HepG2 (cell line): ENCODE data around the gene PRICKLE2. TPM values are rescaled to one million over a fixed set of nuclear protein-coding genes. Genes with fewer than 3 reads are reported as not detected.

Experiments
- ATAC-seq: fragments of 200-7000 bp; cut with Tn5 transposase; 3 replicates; pipeline ENCODE4 v1.9.1; 2020; ENCODE audit warnings: mild to moderate bottlenecking, moderate library complexity
- BruUV-seq: library from RNA; stranded (reverse); fragments of 400-500 nt; replicated peaks from 2 replicates; lab custom pipeline; 2021; lab: Mats Ljungman, UMichigan
- CTCF ChIA-PET: fragments of 300-600 bp; formaldehyde crosslinking; extraction: SDS; loops from one replicate; lab custom pipeline; 2021; ENCODE audit warnings: low total read pairs, inconsistent platforms, low intra/inter-chr PET ratio; lab: Yijun Ruan, JAX
- POLR2A ChIA-PET: fragments of 350-600 bp; sonication (Branson Sonifier 250); formaldehyde crosslinking; loops from one replicate; lab custom pipeline; 2020; ENCODE audit warnings: antibody characterized with exemption, inconsistent platforms; lab: Yijun Ruan, JAX
- DNase-seq: peaks from one replicate; pipeline ENCODE4 v3.0.0-alpha.2; 2015; ENCODE audit warnings: low spot score
- FAIRE-seq: peaks from 3 replicates; lab custom pipeline; 2011; peaks lifted over from hg19 to GRCh38; lab: Jason Lieb, UNC
- H2AFZ ChIP-seq: one replicate; pipeline ENCODE4 v1.6.1; 2011; ENCODE audit warnings: low read length, inconsistent platforms
- H3K27ac ChIP-seq: fragments of 300-600 bp; 3 replicates; pipeline ENCODE4 v1.8.0; 2011; ENCODE audit warnings: mixed run types, mild to moderate bottlenecking, mixed read lengths, low read length, inconsistent platforms; ENCODE audit not compliant: insufficient read depth; ENCODE audit errors: extremely low read length
- H3K27me3 ChIP-seq, 2 experiments: fragments of 200-600 bp in 1 of 2; 2 replicates in 1 of 2; 3 replicates in 1 of 2; pipeline versions ENCODE4 v1.6.0 to v1.8.0; 2011; ENCODE audit warnings: low read length in 2 of 2, mild to moderate bottlenecking in 2 of 2, moderate library complexity in 2 of 2, inconsistent platforms in 1 of 2; ENCODE audit not compliant: insufficient read depth in 2 of 2, control insufficient read depth in 1 of 2
- H3K36me3 ChIP-seq, 2 experiments: fragments of 200-600 bp in 1 of 2; replicated peaks in 1 of 2; 2 replicates in 1 of 2; 3 replicates in 1 of 2; pipeline versions ENCODE4 v1.5.1 to v1.8.0; 2011; ENCODE audit warnings: low read length in 2 of 2, inconsistent platforms in 1 of 2; ENCODE audit not compliant: insufficient read depth in 2 of 2, control insufficient read depth in 1 of 2
- H3K4me1 ChIP-seq: 2 replicates; pipeline ENCODE4 v1.5.1; 2012; ENCODE audit warnings: low read length, inconsistent platforms; ENCODE audit not compliant: insufficient read depth
- H3K4me2 ChIP-seq: 2 replicates; pipeline ENCODE4 v1.6.0; 2011; ENCODE audit warnings: low read depth, low read length, inconsistent platforms
- H3K4me3 ChIP-seq, 3 experiments: fragments of 200-600 bp in 1 of 3; sonication (generic), shearing (Covaris generic) in 1 of 3; replicated peaks in 1 of 3; 2 replicates each; pipeline ENCODE4 v1.5.1; 2011 to 2016; ENCODE audit warnings: low read length in 3 of 3, inconsistent platforms in 2 of 3, low read depth in 2 of 3, mild to moderate bottlenecking in 2 of 3, control low read depth in 1 of 3, mixed read lengths in 1 of 3; ENCODE audit not compliant: insufficient read depth in 1 of 3
- H3K79me2 ChIP-seq: one replicate; pipeline ENCODE4 v1.6.1; 2011; ENCODE audit warnings: low read length, inconsistent platforms; ENCODE audit not compliant: insufficient read depth
- H3K9ac ChIP-seq: 2 replicates; pipeline ENCODE4 v1.6.0; 2011; ENCODE audit warnings: mild to moderate bottlenecking, low read depth, low read length, inconsistent platforms; ENCODE audit not compliant: insufficient read depth
- H3K9me3 ChIP-seq: 2 replicates; pipeline ENCODE4 v1.5.1; 2012; ENCODE audit warnings: mild to moderate bottlenecking, low read length
- H4K20me1 ChIP-seq: 2 replicates; pipeline ENCODE4 v1.6.0; 2011; ENCODE audit warnings: inconsistent platforms, mild to moderate bottlenecking, low read length, moderate library complexity; ENCODE audit not compliant: insufficient read depth
- ATF7-NPFF ChIP-seq: sonication (generic); formaldehyde crosslinking; IDR thresholded peaks from 2 replicates; pipeline ENCODE4 v1.8.1; 2023; ENCODE audit warnings: mild to moderate bottlenecking, low read depth, missing genetic modification reagents, moderate library complexity
- FOSL1 ChIP-seq: sonication (generic); formaldehyde crosslinking; IDR thresholded peaks from 2 replicates; pipeline ENCODE4 v1.9.0; 2021; ENCODE audit warnings: missing genetic modification reagents, borderline replicate concordance
- HNRNPUL1 ChIP-seq: fragments of 200-400 bp; formaldehyde crosslinking; IDR thresholded peaks from 2 replicates; pipeline ENCODE4 v1.6.1; 2017; ENCODE audit warnings: low read depth, mild to moderate bottlenecking, low read length, moderate library complexity
- KAT7 ChIP-seq: IDR thresholded peaks from 2 replicates; pipeline ENCODE4 v1.6.1; 2018; ENCODE audit warnings: borderline replicate concordance, missing compliant biosample characterization
- MATR3 ChIP-seq: sonication (generic); formaldehyde crosslinking; IDR thresholded peaks from 2 replicates; pipeline ENCODE4 v1.4.0; 2020; ENCODE audit warnings: missing genetic modification reagents
- MBNL3 ChIP-seq: fragments of 250-450 bp; sonication (Bioruptor Pico); conservative IDR thresholded peaks from 2 replicates; pipeline ENCODE4 v1.8.0; 2022; ENCODE audit warnings: mild to moderate bottlenecking, inconsistent platforms
- MLLT10 ChIP-seq: sonication (generic); formaldehyde crosslinking; IDR thresholded peaks from 2 replicates; pipeline ENCODE4 v1.4.0; 2020; ENCODE audit warnings: missing genetic modification reagents
- PBX2 ChIP-seq: IDR thresholded peaks from 2 replicates; pipeline ENCODE4 v1.6.1; 2016; ENCODE audit warnings: control low read depth
- SAFB2 ChIP-seq: sonication (generic); formaldehyde crosslinking; IDR thresholded peaks from 2 replicates; pipeline ENCODE4 v1.5.1; 2020; ENCODE audit warnings: missing genetic modification reagents, low read depth, mild to moderate bottlenecking, borderline replicate concordance
- SIX1 ChIP-seq: sonication (generic); formaldehyde crosslinking; IDR thresholded peaks from 2 replicates; pipeline ENCODE4 v1.4.0; 2020; ENCODE audit warnings: missing genetic modification reagents, borderline replicate concordance
- SMAD3 ChIP-seq: sonication (generic); formaldehyde crosslinking; IDR thresholded peaks from 2 replicates; pipeline ENCODE4 v1.4.0; 2020; ENCODE audit warnings: missing genetic modification reagents
- TEAD2 ChIP-seq: sonication (generic); formaldehyde crosslinking; IDR thresholded peaks from 2 replicates; pipeline ENCODE4 v1.9.0; 2021; ENCODE audit warnings: missing genetic modification reagents
- ZNF556 ChIP-seq: sonication (generic); formaldehyde crosslinking; IDR thresholded peaks from 2 replicates; pipeline ENCODE4 v1.4.0; 2020; ENCODE audit warnings: mild to moderate bottlenecking, missing genetic modification reagents, borderline replicate concordance
- ZNF737 ChIP-seq: sonication (generic); formaldehyde crosslinking; IDR thresholded peaks from 2 replicates; pipeline ENCODE4 v1.5.0; 2020; ENCODE audit warnings: missing genetic modification reagents, mild to moderate bottlenecking, borderline replicate concordance
- WGBS: methylation state at CpG from one replicate; pipeline ENCODE4 v1.1.6; 2017; ENCODE audit warnings: low lambda C conversion rate; 5-methylcytosine and 5-hydroxymethylcytosine counted together
- in situ Hi-C: cut with HindIII; loops from 2 replicates; pipeline ENCODE4 v1.10.0; 2017; ENCODE audit warnings: low pct_unique_long_range_greater_than_20kb; ENCODE audit not compliant: extremely low pct_ligation_motif_present
- intact Hi-C: fragments of 100-400 bp; cut with micrococcal nuclease; formaldehyde crosslinking; loops from one replicate; pipeline ENCODE4 v1.10.0; 2022; ENCODE audit not compliant: unreplicated experiment
- polyA plus RNA-seq, 8 experiments: library from polyadenylated mRNA; depleted of rRNA in 3 of 8; stranded (reverse) in 7 of 8; unstranded in 1 of 8; fragments of >200 nt; fragmentation: Illumina TruSeq in 4 of 8; extraction: Trizol in 4 of 8; gene quantifications; 2 replicates each; pipeline versions ENCODE4 v1.2.1 to v1.2.3, GENCODE V29; 2011 to 2016; ENCODE audit warnings: low read depth in 4 of 8, missing spikeins in 1 of 8, mixed read lengths in 1 of 8; ENCODE audit not compliant: insufficient read depth in 1 of 8
- total RNA-seq, 5 experiments: library from RNA; depleted of rRNA; stranded (reverse); fragments of >200 nt; fragmentation: Illumina TruSeq; extraction: Trizol; gene quantifications; 2 replicates each; pipeline ENCODE4 v1.2.3, GENCODE V29; 2016; ENCODE audit warnings: low read depth in 1 of 5
- TF ChIP-seq, protein P1 (sequence below): sonication (generic); formaldehyde crosslinking; IDR thresholded peaks from 2 replicates; pipeline ENCODE4 v1.8.1; 2023; ENCODE audit warnings: mild to moderate bottlenecking, missing genetic modification reagents
- TF ChIP-seq, protein P2 (sequence below): IDR thresholded peaks from 2 replicates; pipeline ENCODE4 v1.6.1; 2016

The PRICKLE2 gene
- total and polyA plus RNA-seq, 2 of the 13 experiments (the other 11 are each of a cell fraction or from before 2014, with no cell fraction given) = 0.01 to 0.07 TPM

GRCh38 chr3:64074895-64075679 is 150.2 kb downstream of the PRICKLE2 start (continued):
- TF ChIP-seq PBX2 (CRISPR knock-in tag) = no peak
- TF ChIP-seq HNRNPUL1 = no peak
- TF ChIP-seq ZNF556 (CRISPR knock-in tag) = no peak
- TF ChIP-seq ATF7-NPFF (CRISPR knock-in tag) = no peak
- TF ChIP-seq, protein P1, sequence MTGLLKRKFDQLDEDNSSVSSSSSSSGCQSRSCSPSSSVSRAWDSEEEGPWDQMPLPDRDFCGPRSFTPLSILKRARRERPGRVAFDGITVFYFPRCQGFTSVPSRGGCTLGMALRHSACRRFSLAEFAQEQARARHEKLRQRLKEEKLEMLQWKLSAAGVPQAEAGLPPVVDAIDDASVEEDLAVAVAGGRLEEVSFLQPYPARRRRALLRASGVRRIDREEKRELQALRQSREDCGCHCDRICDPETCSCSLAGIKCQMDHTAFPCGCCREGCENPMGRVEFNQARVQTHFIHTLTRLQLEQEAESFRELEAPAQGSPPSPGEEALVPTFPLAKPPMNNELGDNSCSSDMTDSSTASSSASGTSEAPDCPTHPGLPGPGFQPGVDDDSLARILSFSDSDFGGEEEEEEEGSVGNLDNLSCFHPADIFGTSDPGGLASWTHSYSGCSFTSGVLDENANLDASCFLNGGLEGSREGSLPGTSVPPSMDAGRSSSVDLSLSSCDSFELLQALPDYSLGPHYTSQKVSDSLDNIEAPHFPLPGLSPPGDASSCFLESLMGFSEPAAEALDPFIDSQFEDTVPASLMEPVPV (CRISPR knock-in tag) = no peak
- no peak for TF ChIP-seq MBNL3 (CRISPR knock-in tag)
- TF ChIP-seq SAFB2 (CRISPR knock-in tag) = no peak

DNA sequence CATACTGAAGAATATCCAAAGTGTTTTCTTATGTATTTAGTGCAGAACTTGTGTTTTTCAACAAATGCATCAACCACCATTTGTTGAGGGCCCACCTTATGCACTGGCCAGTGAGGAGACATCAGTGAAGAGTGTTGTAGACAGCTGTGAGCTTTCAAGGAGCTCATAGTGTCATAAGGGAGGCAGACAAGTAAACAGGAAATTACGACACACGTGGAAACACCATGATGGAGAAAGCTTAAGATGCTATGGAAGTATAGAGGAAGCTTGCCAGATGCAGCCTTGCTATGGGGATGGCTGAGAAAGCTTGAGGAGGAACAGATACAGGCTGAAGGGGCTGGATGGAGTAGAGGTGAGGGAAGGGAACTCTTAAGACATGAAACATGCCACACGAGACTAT is 151.2 kb downstream of the PRICKLE2 start:
- Histone ChIP-seq H3K9ac (no peak overlapping the region), H3K4me1 (no peaks in the 10 kb centered on the region), H3K79me2 (no peaks in the 10 kb centered on the region), H3K4me2 (no peak overlapping the region), H3K9me3 (no peaks in the 10 kb centered on the region), H3K27me3 (no peaks in the 10 kb centered on the region; a peak in 1 of 5 replicates), H3K4me3 (no peak overlapping the region), H2AFZ (no peak overlapping the region), H4K20me1 (no peaks in the 10 kb centered on the region), H3K36me3 (no peaks in the 10 kb centered on the region), H3K27ac (no peak overlapping the region)
- FAIRE-seq (no peak), DNase-seq (no peak), ATAC-seq (no peak)
- WGBS = 1% methylated on average over 3 of the region's 3 CpGs
- in situ Hi-C loops (no loop called here), intact Hi-C loops (no loop called here)
- BruUV-seq = no TSS peak
- ChIA-PET POLR2A (no interaction called here), CTCF (no interaction called here)
- TF ChIP-seq SMAD3 (CRISPR knock-in tag) (no peak), MATR3 (no peak), ZNF737 (CRISPR knock-in tag) (no peak), KAT7 (CRISPR knock-in tag) (no peak), MLLT10 (CRISPR knock-in tag) (no peak), SIX1 (CRISPR knock-in tag) (no peak), FOSL1 (no peak), TEAD2 (CRISPR knock-in tag) (no peak)
- TF ChIP-seq, protein P2, sequence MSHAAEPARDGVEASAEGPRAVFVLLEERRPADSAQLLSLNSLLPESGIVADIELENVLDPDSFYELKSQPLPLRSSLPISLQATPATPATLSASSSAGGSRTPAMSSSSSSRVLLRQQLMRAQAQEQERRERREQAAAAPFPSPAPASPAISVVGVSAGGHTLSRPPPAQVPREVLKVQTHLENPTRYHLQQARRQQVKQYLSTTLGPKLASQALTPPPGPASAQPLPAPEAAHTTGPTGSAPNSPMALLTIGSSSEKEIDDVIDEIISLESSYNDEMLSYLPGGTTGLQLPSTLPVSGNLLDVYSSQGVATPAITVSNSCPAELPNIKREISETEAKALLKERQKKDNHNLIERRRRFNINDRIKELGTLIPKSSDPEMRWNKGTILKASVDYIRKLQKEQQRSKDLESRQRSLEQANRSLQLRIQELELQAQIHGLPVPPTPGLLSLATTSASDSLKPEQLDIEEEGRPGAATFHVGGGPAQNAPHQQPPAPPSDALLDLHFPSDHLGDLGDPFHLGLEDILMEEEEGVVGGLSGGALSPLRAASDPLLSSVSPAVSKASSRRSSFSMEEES (CRISPR knock-in tag) = no peak
